ENCODE measurements around the gene DIAPH2. TPM values are rescaled to one million over a fixed set of nuclear protein-coding genes. Genes with fewer than 3 reads are reported as not detected.

The DIAPH2 gene
- total and polyA plus RNA-seq, 2 of the 13 experiments (the other 11 are each of a cell fraction or from before 2014, with no cell fraction given) = 2.1 to 8.5 TPM

DNA sequence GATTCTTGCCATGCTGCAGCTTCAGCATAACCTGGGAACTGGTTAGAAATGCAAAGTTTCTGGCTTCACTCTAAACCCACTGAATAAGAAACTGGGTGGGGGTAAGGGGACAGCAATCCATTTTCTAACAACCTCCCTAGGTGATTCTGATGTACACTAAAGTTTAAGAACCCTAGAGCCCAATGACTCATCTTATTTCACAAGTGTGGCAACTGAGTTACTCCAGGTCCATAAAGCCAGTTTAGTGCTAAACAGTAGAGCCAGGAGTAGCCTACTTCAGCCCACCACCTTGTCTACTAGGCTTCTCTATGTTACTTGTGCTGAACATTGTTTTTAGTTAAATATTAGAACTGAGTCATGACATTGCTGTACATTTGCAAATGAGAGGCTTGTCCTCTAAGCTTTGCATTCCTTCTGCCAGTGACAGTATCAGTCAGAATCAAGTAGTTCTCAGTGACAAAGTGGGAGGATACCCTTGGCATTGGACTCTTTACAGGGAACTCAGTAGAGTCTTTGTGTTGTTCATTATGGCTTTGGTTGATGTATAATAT, 717.0 kb downstream of the DIAPH2 start (continued):
- no peak for TF ChIP-seq ZBTB39 (CRISPR knock-in tag; IDR thresholded peaks at IDR 0.05)
- no peak for TF ChIP-seq FOXP1 (IDR thresholded peaks at IDR 0.05)
- TF ChIP-seq FOXP1 (CRISPR knock-in tag; IDR thresholded peaks at IDR 0.05) = no peak

DNA sequence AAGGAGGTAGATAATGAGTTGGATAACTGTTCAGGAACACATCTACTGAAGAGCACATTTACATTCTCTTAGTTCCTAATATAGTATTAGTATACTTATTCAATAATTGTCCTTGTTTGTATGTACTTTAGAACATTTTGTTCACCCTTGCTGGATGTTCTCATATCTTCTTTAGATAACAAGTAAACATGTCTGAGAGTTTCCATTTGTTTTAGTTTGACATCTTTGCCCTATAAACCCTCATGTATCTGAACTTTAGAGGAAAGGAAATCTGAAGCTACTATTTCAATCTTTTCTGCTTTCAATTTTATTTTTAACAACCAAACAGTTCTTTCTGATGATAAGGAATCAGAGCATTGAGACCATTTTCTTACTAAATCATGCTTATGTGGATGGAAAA, 717.7 kb downstream of the DIAPH2 start:
- Histone ChIP-seq H3K4me1 (ENCODE audit: insufficient read depth, low read length) (0 out of 2 replicates have a peak, but pooled peaks cover 9% of the 10 kb centered on the region), H3K4me3 (replicated peaks in 1 of 3; ENCODE audit: insufficient read depth in 1 of 3, low read depth in 2 of 3, low read length in 3 of 3) (no peak overlapping the region), H3K36me3 (replicated peaks in 1 of 2; ENCODE audit: control insufficient read depth in 1 of 2, insufficient read depth in 2 of 2, low read length in 2 of 2) (no peaks in the 10 kb centered on the region), H3K27ac (ENCODE audit: extremely low read length, insufficient read depth, low read length) (no peak overlapping the region), H3K4me2 (ENCODE audit: low read depth, low read length) (no peak overlapping the region), H3K9ac (ENCODE audit: insufficient read depth, low read depth, low read length) (no peak overlapping the region), H4K20me1 (ENCODE audit: insufficient read depth, low read length) (no peaks in the 10 kb centered on the region), H3K9me3 (ENCODE audit: low read length) (no peaks in the 10 kb centered on the region), H2AFZ (ENCODE audit: low read length) (no peak overlapping the region), H3K27me3 (ENCODE audit: control insufficient read depth in 1 of 2, insufficient read depth in 2 of 2, low read length in 2 of 2) (no peaks in the 10 kb centered on the region), H3K79me2 (ENCODE audit: insufficient read depth, low read length) (no peaks in the 10 kb centered on the region)
- in situ Hi-C loops (cut with HindIII; ENCODE audit: extremely low pct_ligation_motif_present, low pct_unique_long_range_greater_than_20kb) = no loop called here
- POLR2A ChIA-PET = no interaction called here
- FAIRE-seq (no peak), ATAC-seq (no peak), DNase-seq (ENCODE audit: low spot score) (no peak)
- no TSS peak for BruUV-seq (replicated peaks)
- intact Hi-C loops (cut with micrococcal nuclease; ENCODE audit: unreplicated experiment) = no loop called here
- CTCF ChIA-PET (ENCODE audit: low intra/inter-chr PET ratio, low total read pairs) = no interaction called here
- TF ChIP-seq ZNF570 (CRISPR knock-in tag; IDR thresholded peaks at IDR 0.05; ENCODE audit: borderline replicate concordance) = no peak
- TF ChIP-seq, protein P1, sequence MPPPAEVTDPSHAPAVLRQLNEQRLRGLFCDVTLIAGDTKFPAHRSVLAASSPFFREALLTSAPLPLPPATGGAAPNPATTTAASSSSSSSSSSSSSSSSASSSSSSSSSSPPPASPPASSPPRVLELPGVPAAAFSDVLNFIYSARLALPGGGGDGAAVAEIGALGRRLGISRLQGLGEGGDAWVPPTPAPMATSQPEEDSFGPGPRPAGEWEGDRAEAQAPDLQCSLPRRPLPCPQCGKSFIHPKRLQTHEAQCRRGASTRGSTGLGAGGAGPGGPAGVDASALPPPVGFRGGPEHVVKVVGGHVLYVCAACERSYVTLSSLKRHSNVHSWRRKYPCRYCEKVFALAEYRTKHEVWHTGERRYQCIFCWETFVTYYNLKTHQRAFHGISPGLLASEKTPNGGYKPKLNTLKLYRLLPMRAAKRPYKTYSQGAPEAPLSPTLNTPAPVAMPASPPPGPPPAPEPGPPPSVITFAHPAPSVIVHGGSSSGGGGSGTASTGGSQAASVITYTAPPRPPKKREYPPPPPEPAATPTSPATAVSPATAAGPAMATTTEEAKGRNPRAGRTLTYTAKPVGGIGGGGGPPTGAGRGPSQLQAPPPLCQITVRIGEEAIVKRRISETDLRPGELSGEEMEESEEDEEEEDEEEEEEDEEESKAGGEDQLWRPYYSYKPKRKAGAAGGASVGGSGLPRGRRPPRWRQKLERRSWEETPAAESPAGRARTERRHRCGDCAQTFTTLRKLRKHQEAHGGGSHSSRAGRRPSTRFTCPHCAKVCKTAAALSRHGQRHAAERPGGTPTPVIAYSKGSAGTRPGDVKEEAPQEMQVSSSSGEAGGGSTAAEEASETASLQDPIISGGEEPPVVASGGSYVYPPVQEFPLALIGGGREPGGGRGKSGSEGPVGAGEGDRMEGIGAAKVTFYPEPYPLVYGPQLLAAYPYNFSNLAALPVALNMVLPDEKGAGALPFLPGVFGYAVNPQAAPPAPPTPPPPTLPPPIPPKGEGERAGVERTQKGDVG (CRISPR knock-in tag; IDR thresholded peaks at IDR 0.05; ENCODE audit: borderline replicate concordance) = no peak
- TF ChIP-seq ATF3 (CRISPR knock-in tag; IDR thresholded peaks at IDR 0.05) = no peak
- no peak for TF ChIP-seq KDM1A (CRISPR knock-in tag; IDR thresholded peaks at IDR 0.05)
- TF ChIP-seq, protein P2, sequence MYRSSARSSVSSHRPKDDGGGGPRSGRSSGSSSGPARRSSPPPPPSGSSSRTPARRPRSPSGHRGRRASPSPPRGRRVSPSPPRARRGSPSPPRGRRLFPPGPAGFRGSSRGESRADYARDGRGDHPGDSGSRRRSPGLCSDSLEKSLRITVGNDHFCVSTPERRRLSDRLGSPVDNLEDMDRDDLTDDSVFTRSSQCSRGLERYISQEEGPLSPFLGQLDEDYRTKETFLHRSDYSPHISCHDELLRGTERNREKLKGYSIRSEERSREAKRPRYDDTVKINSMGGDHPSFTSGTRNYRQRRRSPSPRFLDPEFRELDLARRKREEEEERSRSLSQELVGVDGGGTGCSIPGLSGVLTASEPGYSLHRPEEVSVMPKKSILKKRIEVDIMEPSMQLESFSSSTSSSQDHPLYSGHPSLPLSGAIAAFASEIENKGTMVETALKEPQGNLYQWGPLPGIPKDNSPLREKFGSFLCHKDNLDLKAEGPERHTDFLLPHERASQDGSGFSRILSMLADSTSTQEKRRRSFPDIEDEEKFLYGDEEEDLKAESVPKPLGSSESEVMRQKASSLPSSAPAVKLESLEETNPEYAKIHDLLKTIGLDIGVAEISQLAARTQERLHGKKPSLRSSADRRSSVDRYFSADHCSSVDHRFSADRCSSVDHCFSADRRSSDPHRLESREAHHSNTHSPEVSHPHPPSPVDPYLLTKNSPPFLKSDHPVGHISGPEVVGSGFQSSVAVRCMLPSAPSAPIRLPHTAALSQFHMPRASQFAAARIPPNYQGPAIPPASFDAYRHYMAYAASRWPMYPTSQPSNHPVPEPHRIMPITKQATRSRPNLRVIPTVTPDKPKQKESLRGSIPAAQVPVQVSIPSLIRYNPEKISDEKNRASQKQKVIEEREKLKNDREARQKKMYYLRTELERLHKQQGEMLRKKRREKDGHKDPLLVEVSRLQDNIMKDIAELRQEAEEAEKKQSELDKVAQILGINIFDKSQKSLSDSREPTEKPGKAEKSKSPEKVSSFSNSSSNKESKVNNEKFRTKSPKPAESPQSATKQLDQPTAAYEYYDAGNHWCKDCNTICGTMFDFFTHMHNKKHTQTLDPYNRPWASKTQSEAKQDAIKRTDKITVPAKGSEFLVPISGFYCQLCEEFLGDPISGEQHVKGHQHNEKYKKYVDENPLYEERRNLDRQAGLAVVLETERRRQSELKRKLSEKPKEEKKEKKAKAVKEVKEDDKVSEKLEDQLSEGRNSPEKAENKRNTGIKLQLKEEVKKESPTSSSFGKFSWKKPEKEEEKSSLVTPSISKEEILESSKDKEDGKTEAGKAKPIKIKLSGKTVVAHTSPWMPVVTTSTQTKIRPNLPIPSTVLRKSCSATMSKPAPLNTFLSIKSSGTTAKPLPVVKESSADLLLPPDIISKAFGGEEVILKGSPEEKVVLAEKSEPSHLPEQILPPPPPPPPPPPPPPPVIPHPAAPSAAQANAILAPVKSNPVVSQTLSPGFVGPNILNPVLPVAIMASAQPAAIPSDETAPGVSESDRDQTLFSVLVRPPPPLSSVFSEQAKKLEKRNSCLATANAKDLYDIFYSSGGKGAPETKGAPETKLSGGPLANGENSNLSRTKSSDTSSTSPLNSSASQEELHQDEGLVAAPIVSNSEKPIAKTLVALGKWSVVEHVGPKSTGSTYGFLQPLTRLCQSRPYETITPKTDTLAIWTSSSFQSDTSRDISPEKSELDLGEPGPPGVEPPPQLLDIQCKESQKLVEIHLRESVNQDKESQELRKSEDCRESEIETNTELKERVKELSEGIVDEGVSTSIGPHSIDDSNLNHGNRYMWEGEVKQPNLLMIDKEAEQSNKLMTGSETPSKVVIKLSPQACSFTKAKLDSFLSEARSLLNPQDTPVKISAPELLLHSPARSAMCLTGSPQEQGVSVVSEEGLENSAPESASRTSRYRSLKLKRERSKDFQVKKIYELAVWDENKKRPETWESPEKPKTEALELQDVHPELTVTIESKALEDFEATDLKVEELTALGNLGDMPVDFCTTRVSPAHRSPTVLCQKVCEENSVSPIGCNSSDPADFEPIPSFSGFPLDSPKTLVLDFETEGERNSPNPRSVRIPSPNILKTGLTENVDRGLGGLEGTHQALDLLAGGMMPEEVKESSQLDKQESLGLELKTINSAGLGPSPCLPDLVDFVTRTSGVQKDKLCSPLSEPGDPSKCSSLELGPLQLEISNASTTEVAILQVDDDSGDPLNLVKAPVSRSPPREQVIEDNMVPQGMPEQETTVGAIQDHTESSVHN (CRISPR knock-in tag; IDR thresholded peaks at IDR 0.05) = no peak

All from HepG2 (cell line).